HG03103 (cell line): ENCODE data around the gene SIN3B.

Experiments
- ATAC-seq: cut with Tn5 transposase; IDR thresholded peaks from one replicate; pipeline ENCODE4 v1.9.1; 2021; ENCODE audit warnings: low read depth; ENCODE audit not compliant: unreplicated experiment

The SIN3B gene

GRCh38 chr19:16824658-16825311, 4.4 kb upstream of the SIN3B start:
- ATAC-seq, result no peak

GRCh38 chr19:16825312-16826052, 3.7 kb upstream of the SIN3B start:
- no peak for ATAC-seq

GRCh38 chr19:16829822-16830289, 658 bp downstream of the SIN3B start:
- ATAC-seq, result no peak

- ATAC-seq, result no peak
Measured at GRCh38 chr19:16830679-16831078, 1.5 kb downstream of the SIN3B start.

GRCh38 chr19:16831531-16831930, 2.3 kb downstream of the SIN3B start:
- no peak for ATAC-seq

GRCh38 chr19:16834747-16835146, 5.5 kb downstream of the SIN3B start:
- no peak for ATAC-seq

- no peak for ATAC-seq
Measured at GRCh38 chr19:16836115-16837034, 7.2 kb downstream of the SIN3B start.

GRCh38 chr19:16837035-16837362, 7.8 kb downstream of the SIN3B start:
- no peak for ATAC-seq

- ATAC-seq, result no peak
Measured at GRCh38 chr19:16841391-16841926, 12.3 kb downstream of the SIN3B start.

- ATAC-seq, result no peak
Measured at GRCh38 chr19:16846901-16847300, 17.7 kb downstream of the SIN3B start.

- no peak for ATAC-seq
Measured at GRCh38 chr19:16847430-16847829, 18.2 kb downstream of the SIN3B start.

- no peak for ATAC-seq
Measured at GRCh38 chr19:16849168-16849567, 20.0 kb downstream of the SIN3B start.

- no peak for ATAC-seq
Measured at GRCh38 chr19:16850133-16850532, 20.9 kb downstream of the SIN3B start.

- ATAC-seq, result no peak
Measured at GRCh38 chr19:16851031-16851712, 22.0 kb downstream of the SIN3B start.

- no peak for ATAC-seq
Measured at GRCh38 chr19:16853066-16853465, 23.9 kb downstream of the SIN3B start.

GRCh38 chr19:16856091-16856490, 26.9 kb downstream of the SIN3B start:
- ATAC-seq, result no peak

- ATAC-seq, result no peak
Measured at GRCh38 chr19:16859626-16860025, 30.4 kb downstream of the SIN3B start.

- no peak for ATAC-seq
Measured at GRCh38 chr19:16860118-16860517, 30.9 kb downstream of the SIN3B start.

GRCh38 chr19:16861011-16861410, 31.8 kb downstream of the SIN3B start:
- no peak for ATAC-seq

- ATAC-seq, result no peak
Measured at GRCh38 chr19:16861834-16862233, 32.6 kb downstream of the SIN3B start.
